Mucosa of descending colon (tissue), 3 donors: ENCODE data around the gene OR52B6. TPM values are rescaled to one million over a fixed set of nuclear protein-coding genes. Genes with fewer than 3 reads are reported as not detected.

Experiments used
- ATAC-seq: fragments of 200-7000 bp; cut with Tn5 transposase; one replicate; pipeline ENCODE4 v1.9.1; 2020; ENCODE audit warnings: mild to moderate bottlenecking, moderate library complexity
- DNase-seq, 3 donors: peaks; one replicate each; pipeline ENCODE4 v3.0.0-alpha.2; 2020
- H3K36me3 ChIP-seq: fragments of 200-600 bp; one replicate; pipeline ENCODE4 v1.8.0; 2021; ENCODE audit warnings: low read depth, mild to moderate bottlenecking
- H3K4me1 ChIP-seq: fragments of 200-600 bp; one replicate; pipeline ENCODE4 v1.8.0; 2021; ENCODE audit warnings: low read depth, mild to moderate bottlenecking
- H3K4me3 ChIP-seq: fragments of 200-600 bp; one replicate; pipeline ENCODE4 v1.8.0; 2021; ENCODE audit warnings: mild to moderate bottlenecking
- H3K9me3 ChIP-seq: fragments of 200-600 bp; one replicate; pipeline ENCODE4 v1.8.0; 2021; ENCODE audit warnings: mild to moderate bottlenecking
- CTCF ChIP-seq: fragments of 200-600 bp; IDR thresholded peaks from one replicate; pipeline ENCODE4 v1.8.0; 2022; ENCODE audit warnings: antibody characterized with exemption, mild to moderate bottlenecking
- intact Hi-C, 2 donors: fragments of 100-400 bp; cut with DNase I in 1 of 2; cut with micrococcal nuclease in 1 of 2; formaldehyde crosslinking; loops; one replicate each; pipeline versions ENCODE4 v1.11.0 to v1.11.1; 2022; cut with DNase I, micrococcal nuclease
- total RNA-seq, 3 donors: library from RNA; stranded (reverse); fragmentation: NEBNext Ultra II Directional in 2 of 3; extraction: Animal tissue kit (Norgen Biotek cat#: 25700) in 2 of 3; gene quantifications; one replicate each; pipeline versions ENCODE4 v1.2.1 to v1.2.4, GENCODE V29; 2021 to 2023
- donor health status: DM: no; HTN: no; CAD: no; lungs with moderate emphysema.
- donor health status: DM: no; HTN: no; CAD: no.
- donor health status: DM: no; HTN: yes; CAD: no.

OR52B6 gene
- total RNA-seq, 3 donors from 2014 or later: not detected

- Histone ChIP-seq H3K4me3 (no peak overlapping the region), H3K4me1 (no peaks in the 10 kb centered on the region), H3K9me3 (no peaks in the 10 kb centered on the region), H3K36me3 (no peaks in the 10 kb centered on the region)
- TF ChIP-seq CTCF: no peak
- DNase-seq (no peak), ATAC-seq (no peak)
- intact Hi-C loops: no loop called here
Measured at GRCh38 chr11:5556596-5557188, 24.0 kb upstream of the OR52B6 start.

- ATAC-seq: no peak
- intact Hi-C loops: no loop called here
Measured at GRCh38 chr11:5557751-5558150, 22.9 kb upstream of the OR52B6 start.

GRCh38 chr11:5564259-5565019 lies 16.2 kb upstream of the OR52B6 start:
- DNase-seq (no peak), ATAC-seq (no peak)
- TF ChIP-seq CTCF: no peak
- intact Hi-C loops: no loop called here
- Histone ChIP-seq H3K9me3 (no peaks in the 10 kb centered on the region), H3K36me3 (no peaks in the 10 kb centered on the region), H3K4me1 (no peaks in the 10 kb centered on the region), H3K4me3 (no peak overlapping the region)

More at GRCh38 chr11:5557751-5558150, 22.9 kb upstream of the OR52B6 start:
- no peak overlapping the region for H3K4me3 ChIP-seq
- no peak for DNase-seq
- TF ChIP-seq CTCF: no peak
- H3K9me3 ChIP-seq: no peaks in the 10 kb centered on the region
- no peaks in the 10 kb centered on the region for H3K4me1 ChIP-seq
- no peaks in the 10 kb centered on the region for H3K36me3 ChIP-seq

- Histone ChIP-seq H3K4me1 (no peaks in the 10 kb centered on the region), H3K36me3 (no peaks in the 10 kb centered on the region)
- no peak for ATAC-seq
Measured at GRCh38 chr11:5574654-5575053, 6.0 kb upstream of the OR52B6 start.

GRCh38 chr11:5575152-5575551 lies 5.5 kb upstream of the OR52B6 start:
- Histone ChIP-seq H3K9me3 (no peaks in the 10 kb centered on the region), H3K4me1 (no peaks in the 10 kb centered on the region), H3K36me3 (no peaks in the 10 kb centered on the region), H3K4me3 (no peak overlapping the region)
- ATAC-seq: no peak
- TF ChIP-seq CTCF: no peak
- DNase-seq: no peak
- intact Hi-C loops: no loop called here

More at GRCh38 chr11:5574654-5575053, 6.0 kb upstream of the OR52B6 start:
- no peak for DNase-seq
- Histone ChIP-seq H3K4me3 (no peak overlapping the region), H3K9me3 (no peaks in the 10 kb centered on the region)
- intact Hi-C loops: no loop called here
- TF ChIP-seq CTCF: no peak
